K562 (cell line): Measurements from ENCODE around the gene PYCR2. TPM values are rescaled to one million over a fixed set of nuclear protein-coding genes. Genes with fewer than 3 reads are reported as not detected.

Experiments used
- ARID1B ChIP-seq: fragments of 450-650 bp; IDR thresholded peaks from 2 replicates; pipeline ENCODE4 v1.6.1; 2016; ENCODE audit warnings: antibody characterized with exemption, mild to moderate bottlenecking, inconsistent platforms
- CREM ChIP-seq: IDR thresholded peaks from 2 replicates; pipeline ENCODE4 v1.6.1; 2014; ENCODE audit warnings: antibody characterized with exemption, low read depth
- E2F1 ChIP-seq: sonication (generic); formaldehyde crosslinking; IDR thresholded peaks from 2 replicates; pipeline ENCODE4 v1.8.1; 2023; ENCODE audit warnings: mild to moderate bottlenecking, missing genetic modification reagents, moderate library complexity
- GTF3C2 ChIP-seq: IDR thresholded peaks from 3 replicates; pipeline ENCODE4 v1.6.1; 2011; ENCODE audit warnings: borderline replicate concordance, mild to moderate bottlenecking, moderate library complexity; ENCODE audit not compliant: insufficient read length; ENCODE audit errors: extremely low read depth
- JUND ChIP-seq, 2 experiments: IDR thresholded peaks; 2 replicates in 1 of 2; 3 replicates in 1 of 2; pipeline ENCODE4 v1.6.1; 2011; ENCODE audit warnings: borderline replicate concordance in 2 of 2, low read depth in 2 of 2, low read length in 2 of 2, improper control_type of control experiment in 1 of 2, missing biosample characterization in 1 of 2, missing genetic modification characterization in 1 of 2, missing genetic modification reagents in 1 of 2
- MBD1 ChIP-seq: fragments of 250-450 bp; sonication (Bioruptor Pico); IDR thresholded peaks from 2 replicates; pipeline ENCODE4 v1.8.0; 2022; ENCODE audit warnings: inconsistent platforms
- NCOA1 ChIP-seq: fragments of 450-650 bp; IDR thresholded peaks from 2 replicates; pipeline ENCODE4 v1.6.1; 2016; ENCODE audit warnings: low read depth
- NFRKB ChIP-seq: fragments of 450-650 bp; IDR thresholded peaks from 2 replicates; pipeline ENCODE4 v1.6.1; 2016; ENCODE audit warnings: low read depth
- XRCC3 ChIP-seq: fragments of 450-650 bp; IDR thresholded peaks from 2 replicates; pipeline ENCODE4 v1.6.1; 2017; ENCODE audit warnings: mild to moderate bottlenecking, moderate library complexity
- ZBTB17 ChIP-seq: fragments of 450-650 bp; formaldehyde crosslinking; IDR thresholded peaks from 2 replicates; pipeline ENCODE4 v1.4.0; 2020; ENCODE audit warnings: mild to moderate bottlenecking
- ZFPM2 ChIP-seq: fragments of 250-450 bp; sonication (Bioruptor Pico); IDR thresholded peaks from 2 replicates; pipeline ENCODE4 v1.5.1; 2022; ENCODE audit warnings: mild to moderate bottlenecking
- ZNF655 ChIP-seq: fragments of 250-450 bp; sonication (Bioruptor Pico); IDR thresholded peaks from 2 replicates; pipeline ENCODE4 v1.5.0; 2021
- polyA plus RNA-seq, 8 experiments: library from polyadenylated mRNA; depleted of rRNA in 4 of 8; stranded (reverse) in 5 of 8; unstranded in 3 of 8; fragments of >200 nt; fragmentation: Nextera tagmentation in 2 of 8; fragmentation: Illumina TruSeq in 1 of 8; extraction: Ambion mirVana in 2 of 8; extraction: Trizol in 1 of 8; gene quantifications; 2 replicates each; pipeline versions ENCODE4 v1.2.1 to v1.2.3, GENCODE V29; 2011 to 2014; ENCODE audit warnings: inconsistent platforms in 1 of 8, missing spikeins in 1 of 8
- total RNA-seq, 7 experiments: library from RNA; depleted of rRNA in 6 of 7; stranded (reverse); fragments of >200 nt in 6 of 7; fragmentation: Illumina TruSeq in 2 of 7; extraction: Trizol in 2 of 7; gene quantifications; 2 replicates each; pipeline versions ENCODE4 v1.2.1 to v1.2.3, GENCODE V29; 2011 to 2021; ENCODE audit warnings: low replicate concordance in 1 of 7

PYCR2 gene
- total and polyA plus RNA-seq, 9 of the 15 experiments (the other 6 are each of a cell fraction or from before 2014, with no cell fraction given), result 5.5 to 219 (median 127) TPM

GRCh38 chr1:225923692-225924555 is at the start of gene PYCR2 (continued):
- TF ChIP-seq ZNF655 (CRISPR knock-in tag), result no peak
- TF ChIP-seq ZBTB17, result peak; percentile 87
- 0 out of 2 replicates have a peak, but pooled peaks have one; percentile 80 for TF ChIP-seq E2F1
- TF ChIP-seq XRCC3, result no peak
- no peak for TF ChIP-seq MBD1 (CRISPR knock-in tag)
- no peak for TF ChIP-seq ZFPM2
- peak; percentile 72 for TF ChIP-seq NCOA1
- peak; percentile 56 for TF ChIP-seq ARID1B
- TF ChIP-seq JUND (IDR thresholded peaks at IDR 0.05; ENCODE audit: borderline replicate concordance, low read depth, low read length), result peak; percentile 59; the same call in 1 of the 2 replicates
- TF ChIP-seq JUND (tag; IDR thresholded peaks at IDR 0.05; ENCODE audit: borderline replicate concordance, low read depth, low read length), result no peak; the same call in 2 of the 3 replicates
- no peak for TF ChIP-seq GTF3C2
- peak; percentile 84 for TF ChIP-seq CREM
- 0 out of 2 replicates have a peak, but pooled peaks have one; percentile 53 for TF ChIP-seq NFRKB
